DND-41 (cell line): ENCODE results near the gene SLIT1.

ENCODE experiments used
- ATAC-seq: fragments of 200-7000 bp; cut with Tn5 transposase; 3 replicates; pipeline ENCODE4 v1.9.1; 2021; ENCODE audit warnings: low read depth; ENCODE audit not compliant: insufficient read depth
- DNase-seq: peaks from one replicate; pipeline ENCODE4 v3.0.0-alpha.2; 2020
- H2AFZ ChIP-seq: 2 replicates; pipeline ENCODE4 v1.6.0; 2012; ENCODE audit warnings: low read depth, low read length
- H3K27ac ChIP-seq: 2 replicates; pipeline ENCODE4 v1.5.1; 2012; ENCODE audit warnings: low read length, inconsistent platforms
- H3K27me3 ChIP-seq: fragments of 200-600 bp; sonication (generic); 2 replicates; pipeline ENCODE4 v1.6.0; 2012; ENCODE audit warnings: low read length, mild to moderate bottlenecking, inconsistent platforms; ENCODE audit not compliant: insufficient read depth, poor library complexity
- H3K36me3 ChIP-seq: 2 replicates; pipeline ENCODE4 v1.5.1; 2012; ENCODE audit warnings: low read length, inconsistent platforms; ENCODE audit not compliant: insufficient read depth
- H3K4me1 ChIP-seq: 2 replicates; pipeline ENCODE4 v1.5.1; 2012; ENCODE audit warnings: mild to moderate bottlenecking, low read length; ENCODE audit not compliant: insufficient read depth
- H3K4me2 ChIP-seq: 2 replicates; pipeline ENCODE4 v1.6.0; 2012; ENCODE audit warnings: mild to moderate bottlenecking, moderate library complexity, low read length, inconsistent platforms; ENCODE audit not compliant: insufficient read depth
- H3K4me3 ChIP-seq, 2 experiments: fragments of 200-600 bp in 1 of 2; shearing (Covaris generic) in 1 of 2; 2 replicates each; pipeline ENCODE4 v1.5.1; 2012 to 2016; ENCODE audit warnings: inconsistent platforms in 2 of 2, low read length in 2 of 2, mild to moderate bottlenecking in 2 of 2, low read depth in 1 of 2, moderate library complexity in 1 of 2
- H3K79me2 ChIP-seq: 2 replicates; pipeline ENCODE4 v1.6.0; 2012; ENCODE audit warnings: low read length, inconsistent platforms; ENCODE audit not compliant: insufficient read depth
- H3K9ac ChIP-seq: 2 replicates; pipeline ENCODE4 v1.6.0; 2012; ENCODE audit warnings: low read depth, mild to moderate bottlenecking, inconsistent platforms, low read length, moderate library complexity
- H3K9me3 ChIP-seq: 2 replicates; pipeline ENCODE4 v1.5.1; 2012; ENCODE audit warnings: low read length, moderate library complexity, mild to moderate bottlenecking, inconsistent platforms; ENCODE audit not compliant: insufficient read depth, severe bottlenecking
- H4K20me1 ChIP-seq: 2 replicates; pipeline ENCODE4 v1.6.0; 2012; ENCODE audit warnings: low read length; ENCODE audit not compliant: insufficient read depth
- CTCF ChIP-seq: IDR thresholded peaks from 2 replicates; pipeline ENCODE4 v1.5.1; 2012; ENCODE audit warnings: borderline replicate concordance, low read length, moderate library complexity, mild to moderate bottlenecking; ENCODE audit not compliant: poor library complexity, severe bottlenecking; ENCODE audit errors: extremely low read depth
- EZH2 ChIP-seq: IDR thresholded peaks from 3 replicates; pipeline ENCODE4 v1.6.1; 2012; ENCODE audit warnings: borderline replicate concordance, low read depth, mild to moderate bottlenecking, moderate library complexity, low read length, inconsistent platforms; ENCODE audit not compliant: severe bottlenecking

Gene SLIT1

GRCh38 chr10:97047788-97048187 is 138.0 kb downstream of the SLIT1 start:
- Histone ChIP-seq H3K27me3 (no peaks in the 10 kb centered on the region), H3K36me3 (no peaks in the 10 kb centered on the region), H3K79me2 (no peaks in the 10 kb centered on the region), H3K9ac (no peak overlapping the region), H2AFZ (no peak overlapping the region), H3K4me2 (no peak overlapping the region), H4K20me1 (no peaks in the 10 kb centered on the region), H3K27ac (no peak overlapping the region), H3K4me1 (no peaks in the 10 kb centered on the region), H3K9me3 (no peaks in the 10 kb centered on the region), H3K4me3 (no peak overlapping the region)
- ATAC-seq (no peak), DNase-seq (no peak)
- TF ChIP-seq EZH2 (no peak), CTCF (no peak)

GRCh38 chr10:97047083-97047736 is 138.5 kb downstream of the SLIT1 start:
- Histone ChIP-seq H3K27ac (no peak overlapping the region), H3K79me2 (no peaks in the 10 kb centered on the region), H3K27me3 (no peaks in the 10 kb centered on the region), H3K4me1 (no peaks in the 10 kb centered on the region), H3K9me3 (no peaks in the 10 kb centered on the region), H3K4me2 (no peak overlapping the region), H2AFZ (no peak overlapping the region), H3K9ac (no peak overlapping the region), H3K36me3 (no peaks in the 10 kb centered on the region), H4K20me1 (no peaks in the 10 kb centered on the region), H3K4me3 (no peak overlapping the region)
- no peak for DNase-seq
- no peak for ATAC-seq
- TF ChIP-seq CTCF (no peak), EZH2 (no peak)

GRCh38 chr10:97046456-97047082 is 139.2 kb downstream of the SLIT1 start:
- TF ChIP-seq CTCF (no peak), EZH2 (no peak)
- Histone ChIP-seq H3K9me3 (no peaks in the 10 kb centered on the region), H3K36me3 (no peaks in the 10 kb centered on the region), H3K27me3 (no peaks in the 10 kb centered on the region), H3K79me2 (no peaks in the 10 kb centered on the region), H3K4me3 (no peak overlapping the region), H2AFZ (no peak overlapping the region), H3K9ac (no peak overlapping the region), H3K4me2 (no peak overlapping the region), H4K20me1 (no peaks in the 10 kb centered on the region), H3K4me1 (no peaks in the 10 kb centered on the region), H3K27ac (no peak overlapping the region)
- no peak for ATAC-seq
- DNase-seq = no peak
